ENCODE results near the gene GAST. TPM values are rescaled to one million over a fixed set of nuclear protein-coding genes. Genes with fewer than 3 reads are reported as not detected.
A peak's percentile ranks its signal among the peaks of the same experiment; 100 is the strongest.

The GAST gene
- total and polyA plus RNA-seq, 2 donors, result not detected

GRCh38 chr17:41710472-41711090 is 1.6 kb upstream of the GAST start:
- DNase-seq (ENCODE audit: extremely low spot score), result no peak
- no peaks in the 10 kb centered on the region for H3K4me1 ChIP-seq (ENCODE audit: insufficient read depth)
- no peak overlapping the region for H3K4me3 ChIP-seq (ENCODE audit: low read depth, low read length)
- no peaks in the 10 kb centered on the region for H3K36me3 ChIP-seq (ENCODE audit: insufficient read depth)
- WGBS, result 57% methylated on average over 8 of the region's 8 CpGs
- H3K27ac ChIP-seq (ENCODE audit: low read depth), result no peak overlapping the region

- Histone ChIP-seq H3K4me1 (ENCODE audit: insufficient read depth) (no peaks in the 10 kb centered on the region), H3K27ac (ENCODE audit: low read depth) (no peak overlapping the region), H3K4me3 (ENCODE audit: low read depth, low read length) (no peak overlapping the region), H3K36me3 (ENCODE audit: insufficient read depth) (no peaks in the 10 kb centered on the region)
- 53% methylated on average over 15 of the region's 15 CpGs for WGBS
- DNase-seq (ENCODE audit: extremely low spot score), result no peak
Observed at GRCh38 chr17:41717408-41718286, 5.5 kb downstream of the GAST start.

GRCh38 chr17:41718287-41718645 is 6.1 kb downstream of the GAST start:
- Histone ChIP-seq H3K4me1 (ENCODE audit: insufficient read depth) (no peaks in the 10 kb centered on the region), H3K36me3 (ENCODE audit: insufficient read depth) (no peaks in the 10 kb centered on the region), H3K4me3 (ENCODE audit: low read depth, low read length) (no peak overlapping the region), H3K27ac (ENCODE audit: low read depth) (no peak overlapping the region)
- no peak for DNase-seq (ENCODE audit: extremely low spot score)
- WGBS, result 52% methylated on average over 5 of the region's 5 CpGs

GRCh38 chr17:41722231-41722630 is 10.1 kb downstream of the GAST start:
- no peak overlapping the region for H3K4me3 ChIP-seq (ENCODE audit: low read depth, low read length)
- no peaks in the 10 kb centered on the region for H3K4me1 ChIP-seq (ENCODE audit: insufficient read depth)
- WGBS, result 81% methylated on average over 7 of the region's 7 CpGs
- DNase-seq (ENCODE audit: extremely low spot score), result no peak
- no peaks in the 10 kb centered on the region for H3K36me3 ChIP-seq (ENCODE audit: insufficient read depth)
- H3K27ac ChIP-seq (ENCODE audit: low read depth), result no peak overlapping the region

- H3K4me1 ChIP-seq (ENCODE audit: insufficient read depth), result no peaks in the 10 kb centered on the region
- no peak overlapping the region for H3K27ac ChIP-seq (ENCODE audit: low read depth)
- H3K4me3 ChIP-seq (ENCODE audit: low read depth, low read length), result no peak overlapping the region
- no peaks in the 10 kb centered on the region for H3K36me3 ChIP-seq (ENCODE audit: insufficient read depth)
- WGBS, result 75% methylated on average over 12 of the region's 12 CpGs
- no peak for DNase-seq (ENCODE audit: extremely low spot score)
Observed at GRCh38 chr17:41723801-41724475, 11.8 kb downstream of the GAST start.

GRCh38 chr17:41724476-41725050 is 12.4 kb downstream of the GAST start:
- H3K27ac ChIP-seq (ENCODE audit: low read depth), result no peak overlapping the region
- no peak overlapping the region for H3K4me3 ChIP-seq (ENCODE audit: low read depth, low read length)
- no peaks in the 10 kb centered on the region for H3K4me1 ChIP-seq (ENCODE audit: insufficient read depth)
- no peaks in the 10 kb centered on the region for H3K36me3 ChIP-seq (ENCODE audit: insufficient read depth)
- DNase-seq (ENCODE audit: extremely low spot score), result no peak
- WGBS, result 64% methylated on average over 17 of the region's 17 CpGs

- H3K36me3 ChIP-seq (ENCODE audit: insufficient read depth), result no peaks in the 10 kb centered on the region
- DNase-seq (ENCODE audit: extremely low spot score), result no peak
- H3K4me3 ChIP-seq (ENCODE audit: low read depth, low read length), result no peak overlapping the region
- 80% methylated on average over 5 of the region's 5 CpGs for WGBS
- no peak overlapping the region for H3K27ac ChIP-seq (ENCODE audit: low read depth)
- H3K4me1 ChIP-seq (ENCODE audit: insufficient read depth), result no peaks in the 10 kb centered on the region
Observed at GRCh38 chr17:41725134-41725533, 13.0 kb downstream of the GAST start.

- DNase-seq (ENCODE audit: extremely low spot score), result no peak
- 72% methylated on average over 12 of the region's 12 CpGs for WGBS
Observed at GRCh38 chr17:41728056-41728455, 15.9 kb downstream of the GAST start.

GRCh38 chr17:41730479-41730878 is 18.3 kb downstream of the GAST start:
- DNase-seq (ENCODE audit: extremely low spot score), result no peak
- no peaks in the 10 kb centered on the region for H3K36me3 ChIP-seq (ENCODE audit: insufficient read depth)
- H3K4me3 ChIP-seq (ENCODE audit: low read depth, low read length), result no peak overlapping the region
- no peak overlapping the region for H3K27ac ChIP-seq (ENCODE audit: low read depth)
- 44% methylated on average over 4 of the region's 4 CpGs for WGBS
- no peaks in the 10 kb centered on the region for H3K4me1 ChIP-seq (ENCODE audit: insufficient read depth)

More at GRCh38 chr17:41728056-41728455, 15.9 kb downstream of the GAST start:
- Histone ChIP-seq H3K27ac (ENCODE audit: low read depth) (no peak overlapping the region), H3K36me3 (ENCODE audit: insufficient read depth) (no peaks in the 10 kb centered on the region), H3K4me1 (ENCODE audit: insufficient read depth) (no peaks in the 10 kb centered on the region), H3K4me3 (ENCODE audit: low read depth, low read length) (no peak overlapping the region)

- H3K4me3 ChIP-seq (ENCODE audit: low read depth, low read length), result no peak overlapping the region
- no peaks in the 10 kb centered on the region for H3K36me3 ChIP-seq (ENCODE audit: insufficient read depth)
- H3K27ac ChIP-seq (ENCODE audit: low read depth), result no peak overlapping the region
- 48% methylated on average over 3 of the region's 3 CpGs for WGBS
- no peaks in the 10 kb centered on the region for H3K4me1 ChIP-seq (ENCODE audit: insufficient read depth)
- no peak for DNase-seq (ENCODE audit: extremely low spot score)
Observed at GRCh38 chr17:41731836-41732235, 19.7 kb downstream of the GAST start.

GRCh38 chr17:41733348-41734138 is 21.4 kb downstream of the GAST start:
- DNase-seq (ENCODE audit: extremely low spot score), result no peak
- no peaks in the 10 kb centered on the region for H3K36me3 ChIP-seq (ENCODE audit: insufficient read depth)

GRCh38 chr17:41734139-41734948 is 22.2 kb downstream of the GAST start, which contains the start of gene HAP1:
TSS of gene HAP1 (minus strand) at chr17:41734643. CDS start at chr17:41734634, 9 bp downstream.
- Histone ChIP-seq H3K4me3 (ENCODE audit: low read depth, low read length) (peak within 1 kb of the TSS; percentile 39), H3K4me1 (ENCODE audit: insufficient read depth) (no peaks in the 10 kb centered on the region), H3K27ac (ENCODE audit: low read depth) (no peak within 1 kb of the TSS), H3K36me3 (ENCODE audit: insufficient read depth) (no peaks in the 10 kb centered on the region)
- under 1% methylated on average over 77 of the region's 77 CpGs for WGBS
- DNase-seq (ENCODE audit: extremely low spot score), result no peak

More at GRCh38 chr17:41733348-41734138, 21.4 kb downstream of the GAST start:
- H3K4me3 ChIP-seq (ENCODE audit: low read depth, low read length), result peak overlapping the region; percentile 39
- H3K4me1 ChIP-seq (ENCODE audit: insufficient read depth), result no peaks in the 10 kb centered on the region
- WGBS, result 13% methylated on average over 40 of the region's 40 CpGs
- no peak overlapping the region for H3K27ac ChIP-seq (ENCODE audit: low read depth)

Data from urinary bladder (tissue), 4 donors.